Measurements from ENCODE around the gene IFITM2. TPM values are rescaled to one million over a fixed set of nuclear protein-coding genes. Genes with fewer than 3 reads are reported as not detected.

Gene IFITM2
- total and polyA plus RNA-seq, 2 of the 4 experiments (the other 2 are of a cell fraction) = 31.2 to 564 TPM

DNA sequence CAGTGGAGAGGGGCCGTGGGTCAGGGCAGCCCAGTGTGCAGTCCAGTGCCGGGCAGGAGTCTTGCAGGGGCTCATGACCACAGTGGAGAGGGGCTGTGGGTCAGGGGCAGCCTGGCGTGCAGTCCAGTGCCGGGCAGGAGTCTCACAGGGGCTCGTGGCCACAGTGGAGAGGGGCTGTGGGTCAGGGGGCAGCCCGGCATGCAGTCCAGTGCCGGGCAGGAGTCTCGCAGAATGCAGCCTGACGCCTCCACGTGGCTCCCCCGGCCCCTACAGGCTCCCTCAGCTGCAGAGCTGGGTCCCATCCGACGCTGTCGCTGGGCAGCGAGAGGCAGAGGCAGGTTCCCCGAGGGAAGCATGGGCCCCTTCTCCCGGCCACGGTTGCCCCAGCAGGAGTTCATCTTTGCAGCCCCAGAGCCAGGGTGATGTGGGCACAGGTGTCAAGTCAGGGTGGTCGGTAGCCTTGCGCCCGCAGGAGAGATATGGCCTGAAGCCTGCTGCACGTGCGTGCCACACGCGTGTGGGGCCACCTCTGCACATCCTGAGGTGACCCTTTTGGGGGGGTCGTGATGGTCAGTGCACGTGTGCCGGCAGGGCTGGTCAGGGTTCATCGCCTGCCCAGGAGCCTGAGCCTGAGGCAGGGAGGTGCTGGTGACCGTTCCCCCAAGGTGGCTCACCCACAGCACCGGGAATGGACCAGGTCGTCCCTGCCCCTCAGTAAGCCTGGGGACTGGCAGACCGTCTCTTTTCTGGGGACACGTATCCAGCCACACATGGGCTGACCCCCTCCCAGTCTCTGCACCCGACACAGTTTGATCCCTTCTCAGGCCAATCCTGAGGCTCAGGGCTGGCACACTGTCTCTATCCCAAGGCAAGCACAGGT lies 11.2 kb upstream of the IFITM2 start (continued):
- TF ChIP-seq FOS (IDR thresholded peaks at IDR 0.05; ENCODE audit: low read depth, low read length) = no peak

- Histone ChIP-seq H3K4me3 (ENCODE audit: insufficient read depth, low read depth, low read length) (no peak overlapping the region), H3K14ac (replicated peaks; ENCODE audit: low read depth, low read length) (no peak overlapping the region), H3K4me1 (ENCODE audit: control insufficient read depth, insufficient read depth, low read length) (no peaks in the 10 kb centered on the region; the same call in 1 of the 2 replicates), H3K27ac (ENCODE audit: insufficient read depth, low read length) (no peak overlapping the region), H3K27me3 (ENCODE audit: control insufficient read depth, insufficient read depth, low read length) (peaks cover 8% of the 10 kb centered on the region), H3K9me1 (ENCODE audit: insufficient read depth, low read length) (no peaks in the 10 kb centered on the region), H3K4me2 (ENCODE audit: low read depth, low read length) (no peak overlapping the region), H3K4ac (ENCODE audit: low read depth, low read length) (no peak overlapping the region), H4K8ac (ENCODE audit: low read depth in 2 of 2, low read length in 2 of 2) (no peak overlapping the region), H3K9me3 (ENCODE audit: control insufficient read depth, insufficient read depth, low read length) (no peaks in the 10 kb centered on the region), H3K56ac (ENCODE audit: extremely low read depth, insufficient read depth, low read length) (no peak overlapping the region), H2BK5ac (ENCODE audit: low read depth, low read length, poor library complexity, severe bottlenecking) (no peak overlapping the region), H3K18ac (ENCODE audit: low read depth, low read length) (no peak overlapping the region), H2AFZ (replicated peaks; ENCODE audit: low read length, poor library complexity) (no peak overlapping the region), H4K20me1 (ENCODE audit: insufficient read depth, low read length) (no peaks in the 10 kb centered on the region), H4K5ac (ENCODE audit: low read depth, low read length) (no peak overlapping the region), H3K36me3 (ENCODE audit: control insufficient read depth, insufficient read depth, low read length) (peaks cover 16% of the 10 kb centered on the region), H2BK120ac (ENCODE audit: low read depth, low read length) (no peak overlapping the region), H2BK20ac (ENCODE audit: low read depth, low read length) (no peak overlapping the region), H3K23ac (ENCODE audit: low read depth, low read length) (no peak overlapping the region), H2AK9ac (replicated peaks; ENCODE audit: low read depth, low read length, poor library complexity) (peak overlapping the region; percentile 31), H2BK15ac (ENCODE audit: low read depth, low read length) (no peak overlapping the region), H4K91ac (ENCODE audit: insufficient read depth, low read depth, low read length) (no peak overlapping the region), H3K9ac (ENCODE audit: low read depth, low read length) (no peak overlapping the region), H3K79me1 (ENCODE audit: low read depth in 1 of 2, low read length in 2 of 2) (no peaks in the 10 kb centered on the region), H2AK5ac (ENCODE audit: low read depth, low read length) (no peak overlapping the region)
- POLR2A ChIA-PET (ENCODE audit: unreplicated experiment) = no interaction called here
- WGBS, 2 experiments (ENCODE audit: extremely low coverage in 2 of 2, insufficient read length in 1 of 2) = 91% methylated on average over 5 of the region's 13 CpGs; no CpG with 5 or more reads in 1 of the 2 experiments
- dilution Hi-C loops (cut with HindIII; ENCODE audit: low sequenced_read_pairs, unreplicated experiment) (no loop called here), in situ Hi-C loops (cut with MboI; ENCODE audit: low sequenced_read_pairs) (no loop called here), intact Hi-C loops (cut with micrococcal nuclease) (no loop called here)
- ATAC-seq (ENCODE audit: low read depth) (no peak), DNase-seq (no peak)
- CTCF ChIA-PET = no interaction called here
- no TSS peak for BruUV-seq (replicated peaks)
- TF ChIP-seq, protein P1, sequence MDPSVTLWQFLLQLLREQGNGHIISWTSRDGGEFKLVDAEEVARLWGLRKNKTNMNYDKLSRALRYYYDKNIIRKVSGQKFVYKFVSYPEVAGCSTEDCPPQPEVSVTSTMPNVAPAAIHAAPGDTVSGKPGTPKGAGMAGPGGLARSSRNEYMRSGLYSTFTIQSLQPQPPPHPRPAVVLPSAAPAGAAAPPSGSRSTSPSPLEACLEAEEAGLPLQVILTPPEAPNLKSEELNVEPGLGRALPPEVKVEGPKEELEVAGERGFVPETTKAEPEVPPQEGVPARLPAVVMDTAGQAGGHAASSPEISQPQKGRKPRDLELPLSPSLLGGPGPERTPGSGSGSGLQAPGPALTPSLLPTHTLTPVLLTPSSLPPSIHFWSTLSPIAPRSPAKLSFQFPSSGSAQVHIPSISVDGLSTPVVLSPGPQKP (IDR thresholded peaks at IDR 0.05; ENCODE audit: borderline replicate concordance, low read depth, low read length) = no peak
- TF ChIP-seq RFX5 (IDR thresholded peaks at IDR 0.05; ENCODE audit: low read depth, low read length) (no peak), RCOR1 (IDR thresholded peaks at IDR 0.05; ENCODE audit: insufficient replicate concordance, low read length) (no peak), MAZ (IDR thresholded peaks at IDR 0.05; ENCODE audit: borderline replicate concordance, low read depth, low read length) (no peak), SMC3 (IDR thresholded peaks at IDR 0.05; ENCODE audit: low read depth, low read length) (no peak), MAFK (IDR thresholded peaks at IDR 0.05; ENCODE audit: low read depth, low read length) (no peak), BHLHE40 (IDR thresholded peaks at IDR 0.05; ENCODE audit: low read depth, low read length) (no peak), POLR2A (IDR thresholded peaks at IDR 0.05; ENCODE audit: low read depth, low read length) (no peak), FOS (IDR thresholded peaks at IDR 0.05; ENCODE audit: low read depth, low read length) (no peak), CTCF (conservative IDR thresholded peaks at IDR 0.05; ENCODE audit: low read depth, low read length) (no peak), CHD1 (IDR thresholded peaks at IDR 0.05; ENCODE audit: low read depth, low read length) (no peak), MXI1 (IDR thresholded peaks at IDR 0.05; ENCODE audit: borderline replicate concordance, low read depth, low read length) (no peak), CEBPB (IDR thresholded peaks at IDR 0.05; ENCODE audit: low read depth, low read length) (no peak)
Observed at GRCh38 chr11:297051-297585, 10.5 kb upstream of the IFITM2 start.

Data from IMR-90 (cell line).